IMR-90 (cell line): ENCODE data around the gene SEMA6D. TPM values are rescaled to one million over a fixed set of nuclear protein-coding genes. Genes with fewer than 3 reads are reported as not detected.
A peak's percentile ranks its signal among the peaks of the same experiment; 100 is the strongest.

Source experiments
- ATAC-seq: fragments of 200-7000 bp; cut with Tn5 transposase; 2 replicates; pipeline ENCODE4 v1.9.1; 2020; ENCODE audit warnings: low read depth, mild to moderate bottlenecking, moderate library complexity
- BruUV-seq: library from RNA; stranded (reverse); fragments of 400-500 nt; replicated peaks from 2 replicates; lab custom pipeline; 2021; lab: Mats Ljungman, UMichigan
- CTCF ChIA-PET: fragments of 300-600 bp; formaldehyde crosslinking; extraction: SDS; loops from one replicate; lab custom pipeline; 2021; ENCODE audit warnings: antibody characterized with exemption; lab: Yijun Ruan, JAX
- POLR2A ChIA-PET: fragments of 300-600 bp; sonication (Branson Sonifier 250); formaldehyde crosslinking; loops from one replicate; lab custom pipeline; 2022; ENCODE audit warnings: antibody characterized with exemption; ENCODE audit not compliant: unreplicated experiment; lab: Charles Lee
- DNase-seq: peaks from one replicate; pipeline ENCODE4 v3.0.0; 2013
- H2AFZ ChIP-seq: replicated peaks from 2 replicates; pipeline ENCODE3; 2013; ENCODE audit warnings: low read length, mild to moderate bottlenecking; ENCODE audit not compliant: poor library complexity
- H2AK5ac ChIP-seq: 2 replicates; pipeline ENCODE4 v1.6.1; 2013; ENCODE audit warnings: low read depth, low read length, inconsistent platforms
- H2AK9ac ChIP-seq: replicated peaks from 2 replicates; pipeline ENCODE3; 2013; ENCODE audit warnings: mild to moderate bottlenecking, low read depth, low read length, moderate library complexity; ENCODE audit not compliant: poor library complexity
- H2BK120ac ChIP-seq: 2 replicates; pipeline ENCODE4 v1.6.1; 2013; ENCODE audit warnings: low read depth, low read length, inconsistent platforms
- H2BK15ac ChIP-seq: 3 replicates; pipeline ENCODE4 v1.6.1; 2013; ENCODE audit warnings: low read depth, low read length, inconsistent platforms
- H2BK20ac ChIP-seq: 2 replicates; pipeline ENCODE4 v1.6.1; 2013; ENCODE audit warnings: low read depth, mild to moderate bottlenecking, inconsistent platforms, low read length, moderate library complexity
- H2BK5ac ChIP-seq: 2 replicates; pipeline ENCODE4 v1.6.1; 2013; ENCODE audit warnings: mild to moderate bottlenecking, low read depth, low read length, inconsistent platforms; ENCODE audit not compliant: poor library complexity, severe bottlenecking
- H3K14ac ChIP-seq: replicated peaks from 2 replicates; pipeline ENCODE4 v1.6.1; 2013; ENCODE audit warnings: low read depth, low read length, inconsistent platforms
- H3K18ac ChIP-seq: 2 replicates; pipeline ENCODE4 v1.6.1; 2013; ENCODE audit warnings: low read depth, low read length, control low read depth
- H3K23ac ChIP-seq: 2 replicates; pipeline ENCODE4 v1.6.1; 2013; ENCODE audit warnings: low read depth, low read length, inconsistent platforms
- H3K27ac ChIP-seq: 2 replicates; pipeline ENCODE4 v1.5.1; 2013; ENCODE audit warnings: mild to moderate bottlenecking, control low read depth, low read length; ENCODE audit not compliant: insufficient read depth
- H3K27me3 ChIP-seq: 2 replicates; pipeline ENCODE4 v1.6.1; 2013; ENCODE audit warnings: low read length; ENCODE audit not compliant: control insufficient read depth, insufficient read depth
- H3K36me3 ChIP-seq: 2 replicates; pipeline ENCODE4 v1.6.1; 2013; ENCODE audit warnings: low read length, mixed read lengths; ENCODE audit not compliant: control insufficient read depth, insufficient read depth
- H3K4ac ChIP-seq: 2 replicates; pipeline ENCODE4 v1.6.1; 2013; ENCODE audit warnings: low read depth, low read length, inconsistent platforms
- H3K4me1 ChIP-seq: 2 replicates; pipeline ENCODE4 v1.6.1; 2013; ENCODE audit warnings: low read length, mixed read lengths; ENCODE audit not compliant: control insufficient read depth, insufficient read depth
- H3K4me2 ChIP-seq: 2 replicates; pipeline ENCODE4 v1.6.1; 2013; ENCODE audit warnings: low read depth, mild to moderate bottlenecking, control low read depth, low read length, moderate library complexity
- H3K4me3 ChIP-seq: 2 replicates; pipeline ENCODE4 v1.5.1; 2013; ENCODE audit warnings: low read depth, mild to moderate bottlenecking, control low read depth, low read length, moderate library complexity; ENCODE audit not compliant: insufficient read depth
- H3K56ac ChIP-seq: 2 replicates; pipeline ENCODE4 v1.6.1; 2013; ENCODE audit warnings: low read length, inconsistent platforms; ENCODE audit not compliant: insufficient read depth; ENCODE audit errors: extremely low read depth
- H3K79me1 ChIP-seq, 2 experiments: 2 replicates each; pipeline ENCODE4 v1.6.1; 2013; ENCODE audit warnings: low read length in 2 of 2, inconsistent platforms in 1 of 2, low read depth in 1 of 2
- H3K9ac ChIP-seq: 2 replicates; pipeline ENCODE4 v1.6.1; 2013; ENCODE audit warnings: low read depth, low read length, control low read depth
- H3K9me1 ChIP-seq: 2 replicates; pipeline ENCODE4 v1.6.1; 2013; ENCODE audit warnings: low read length, inconsistent platforms; ENCODE audit not compliant: insufficient read depth
- H3K9me3 ChIP-seq: 2 replicates; pipeline ENCODE4 v1.6.1; 2013; ENCODE audit warnings: low read length; ENCODE audit not compliant: control insufficient read depth, insufficient read depth
- H4K20me1 ChIP-seq: 2 replicates; pipeline ENCODE4 v1.6.1; 2013; ENCODE audit warnings: low read length, inconsistent platforms; ENCODE audit not compliant: insufficient read depth
- H4K5ac ChIP-seq: 2 replicates; pipeline ENCODE4 v1.6.1; 2013; ENCODE audit warnings: mild to moderate bottlenecking, low read depth, low read length, control low read depth
- H4K8ac ChIP-seq, 2 experiments: 2 replicates each; pipeline ENCODE4 v1.6.1; 2013; ENCODE audit warnings: low read depth in 2 of 2, low read length in 2 of 2, control low read depth in 1 of 2, inconsistent platforms in 1 of 2
- H4K91ac ChIP-seq: 2 replicates; pipeline ENCODE4 v1.6.1; 2013; ENCODE audit warnings: low read depth, low read length, inconsistent platforms; ENCODE audit not compliant: insufficient read depth
- BHLHE40 ChIP-seq: fragments of 150-350 bp; IDR thresholded peaks from 2 replicates; pipeline ENCODE4 v1.6.1; 2016; ENCODE audit warnings: mild to moderate bottlenecking, low read depth, low read length
- MAZ ChIP-seq: IDR thresholded peaks from 2 replicates; pipeline ENCODE4 v1.6.1; 2012; ENCODE audit warnings: low read depth, mild to moderate bottlenecking, low read length, improper control_type of control experiment, moderate library complexity, borderline replicate concordance
- WGBS, 2 experiments: methylation state at CpG; one replicate each; pipeline versions ENCODE4 v1.1.5 to v1.1.7; 2013; ENCODE audit warnings: missing lambda C conversion rate in 2 of 2; ENCODE audit not compliant: insufficient read length in 1 of 2; ENCODE audit errors: extremely low coverage in 2 of 2; 5-methylcytosine and 5-hydroxymethylcytosine counted together
- dilution Hi-C: fragments of 300-500 bp; cut with HindIII; formaldehyde crosslinking; loops from one replicate; pipeline ENCODE4 v1.14.3; 2018; ENCODE audit warnings: low sequenced_read_pairs; ENCODE audit not compliant: unreplicated experiment
- in situ Hi-C: fragments of 300-500 bp; cut with MboI; formaldehyde crosslinking; loops from 3 replicates; pipeline ENCODE4 v1.14.3; 2019; ENCODE audit warnings: low sequenced_read_pairs, inconsistent platforms, mixed read lengths
- intact Hi-C: fragments of 100-400 bp; cut with micrococcal nuclease; formaldehyde crosslinking; loops from 2 replicates; pipeline ENCODE4 v1.10.0; 2022
- polyA plus RNA-seq, 3 experiments: library from polyadenylated mRNA; depleted of rRNA; stranded (reverse); fragments of >200 nt; gene quantifications; 2 replicates each; pipeline ENCODE4 v1.2.3, GENCODE V29; 2012; ENCODE audit warnings: low replicate concordance in 1 of 3
- total RNA-seq: library from RNA; depleted of rRNA; stranded (reverse); fragments of >200 nt; gene quantifications from 2 replicates; pipeline ENCODE4 v1.2.3, GENCODE V29; 2012

The SEMA6D gene
- total and polyA plus RNA-seq, 2 of the 4 experiments (the other 2 are of a cell fraction) = 12.6 to 17.4 TPM

DNA sequence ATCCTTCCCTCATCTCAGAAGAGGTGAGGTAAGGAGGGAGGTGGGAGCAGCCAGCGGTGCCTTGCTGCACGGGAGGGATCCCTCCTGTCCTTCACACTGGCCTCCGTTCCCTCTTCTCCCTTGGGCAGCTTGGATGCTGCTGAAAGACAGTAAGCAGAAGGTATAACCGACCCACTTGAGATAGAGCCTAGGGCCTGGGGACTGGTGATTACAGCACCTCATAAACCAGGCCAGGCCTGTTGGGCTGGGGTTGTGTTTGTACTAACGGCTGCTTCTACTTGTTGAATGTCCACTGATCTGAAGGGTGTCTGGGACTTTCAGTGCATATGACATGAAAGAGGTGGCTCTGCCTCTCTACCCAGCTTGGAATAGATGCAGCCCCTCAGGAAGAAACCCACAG lies 25.0 kb downstream of the SEMA6D start:
- Histone ChIP-seq H2AFZ (no peak overlapping the region), H3K4ac (no peak overlapping the region; the same call in 1 of the 2 replicates), H4K8ac (no peak overlapping the region), H3K36me3 (peaks cover 9% of the 10 kb centered on the region), H2AK5ac (no peak overlapping the region), H3K4me1 (peaks cover 2% of the 10 kb centered on the region; the same call in 1 of the 2 replicates), H2AK9ac (peak overlapping the region; percentile 52), H3K4me3 (no peak overlapping the region), H3K9me3 (no peaks in the 10 kb centered on the region), H2BK120ac (no peak overlapping the region), H3K23ac (no peak overlapping the region; the same call in 1 of the 2 replicates), H3K27me3 (no peaks in the 10 kb centered on the region), H4K20me1 (no peaks in the 10 kb centered on the region), H2BK20ac (no peak overlapping the region), H4K5ac (no peak overlapping the region), H3K56ac (no peak overlapping the region), H3K4me2 (no peak overlapping the region), H3K27ac (no peak overlapping the region), H3K18ac (no peak overlapping the region), H3K14ac (no peak overlapping the region), H3K9me1 (0 out of 2 replicates have a peak, but pooled peaks cover 8% of the 10 kb centered on the region), H3K79me1 (peaks cover 5 to 47% of the 10 kb centered on the region in 2 experiments; a peak in 3 of 4 replicates), H4K91ac (no peak overlapping the region), H2BK5ac (no peak overlapping the region), H2BK15ac (no peak overlapping the region), H3K9ac (no peak overlapping the region)
- no peak for TF ChIP-seq MAZ
- no peak for TF ChIP-seq BHLHE40
- ATAC-seq = no peak
- ChIA-PET POLR2A (no interaction called here), CTCF (no interaction called here)
- no peak for DNase-seq
- in situ Hi-C loops (no loop called here), intact Hi-C loops (no loop called here), dilution Hi-C loops (no loop called here)
- BruUV-seq = no TSS peak
- WGBS, 2 experiments = no CpG with 5 or more reads among the region's 5 CpGs
